Natural killer cell (primary cell): Measurements from ENCODE around the gene AUH. TPM values are rescaled to one million over a fixed set of nuclear protein-coding genes. Genes with fewer than 3 reads are reported as not detected.

Experiments
- ATAC-seq, 3 donors: fragments of 150-1000 bp in 2 of 3; fragments of 200-7000 bp in 1 of 3; cut with Tn5 transposase; 1 replicate in 1 of 3; 2 replicates in 2 of 3; pipeline ENCODE4 v1.10.0; 2021; ENCODE audit warnings: mild to moderate bottlenecking in 2 of 3, moderate library complexity in 2 of 3
- DNase-seq, 2 donors: peaks; one replicate each; pipeline versions ENCODE4 v3.0.0 to v3.0.0-alpha.2; 2013 to 2021; ENCODE audit warnings: mixed read lengths in 1 of 2
- H3K27ac ChIP-seq: one replicate; pipeline ENCODE4 v1.5.1; 2013; ENCODE audit warnings: mild to moderate bottlenecking, low read length
- H3K27me3 ChIP-seq: one replicate; pipeline ENCODE4 v1.6.1; 2013; ENCODE audit warnings: low read length; ENCODE audit not compliant: control insufficient read depth, insufficient read depth
- H3K36me3 ChIP-seq: one replicate; pipeline ENCODE4 v1.6.1; 2013; ENCODE audit warnings: low read length; ENCODE audit not compliant: control insufficient read depth, insufficient read depth
- H3K4me1 ChIP-seq: one replicate; pipeline ENCODE4 v1.6.1; 2013; ENCODE audit warnings: low read length; ENCODE audit not compliant: control insufficient read depth, insufficient read depth
- H3K4me3 ChIP-seq: one replicate; pipeline ENCODE4 v1.5.1; 2013; ENCODE audit warnings: low read length
- H3K9me3 ChIP-seq: one replicate; pipeline ENCODE4 v1.6.1; 2013; ENCODE audit warnings: low read length; ENCODE audit not compliant: control insufficient read depth, insufficient read depth
- H3K27ac Mint-ChIP-seq, 2 donors: one replicate each; pipeline ENCODE4 v1.8.0; 2022; ENCODE audit warnings: mild to moderate bottlenecking in 2 of 2, mixed read lengths in 2 of 2, moderate library complexity in 1 of 2
- H3K27me3 Mint-ChIP-seq, 2 donors: one replicate each; pipeline ENCODE4 v1.8.0; 2022; ENCODE audit warnings: low read depth in 2 of 2, mixed read lengths in 2 of 2
- H3K36me3 Mint-ChIP-seq: one replicate; pipeline ENCODE4 v1.8.0; 2022; ENCODE audit warnings: mixed read lengths
- H3K4me1 Mint-ChIP-seq, 2 donors: one replicate each; pipeline ENCODE4 v1.8.0; 2022; ENCODE audit warnings: mixed read lengths in 2 of 2
- H3K4me3 Mint-ChIP-seq: one replicate; pipeline ENCODE4 v1.8.0; 2022; ENCODE audit warnings: mild to moderate bottlenecking, moderate library complexity, mixed read lengths
- H3K9me3 Mint-ChIP-seq, 2 donors: one replicate each; pipeline ENCODE4 v1.8.0; 2022; ENCODE audit warnings: mixed read lengths in 2 of 2
- WGBS: methylation state at CpG from one replicate; pipeline ENCODE4 v1.1.7; 2013; ENCODE audit warnings: missing lambda C conversion rate; ENCODE audit not compliant: insufficient coverage; 5-methylcytosine and 5-hydroxymethylcytosine counted together
- intact Hi-C: fragments of 100-400 bp; cut with micrococcal nuclease; formaldehyde crosslinking; loops from one replicate; pipeline ENCODE4 v1.14.2; 2022
- total RNA-seq, 4 donors: library from RNA; stranded (reverse); fragments of 120-200 nt in 1 of 4; gene quantifications; one replicate each; pipeline versions ENCODE4 v1.2.3 to v1.2.4, GENCODE V29; 2013 to 2022
- TF ChIP-seq, protein P1 (sequence below): fragments of 200-600 bp; IDR thresholded peaks from one replicate; pipeline ENCODE4 v1.8.0; 2022; ENCODE audit warnings: antibody characterized with exemption

Gene AUH
- total RNA-seq, 3 donors from 2014 or later (not counting 1 experiment from before 2014, with no cell fraction given): 26.7 to 36.6 (median 34.9) TPM

DNA sequence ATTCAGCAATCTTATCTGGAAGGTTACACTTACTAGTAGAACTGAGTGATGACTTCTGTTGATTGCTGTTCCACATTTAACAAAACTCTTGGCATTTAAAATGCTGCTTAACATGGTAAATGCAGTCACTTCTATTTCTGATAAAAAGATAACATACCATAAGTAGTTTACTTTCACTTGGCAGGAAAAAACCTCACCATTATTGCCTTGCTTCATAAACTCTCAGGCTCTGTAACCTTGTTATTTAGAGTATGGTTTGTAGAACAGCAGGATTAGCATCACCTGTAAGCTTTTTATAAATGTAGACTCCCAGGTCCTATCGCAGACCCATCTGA lies 55.5 kb downstream of the AUH start:
- TF ChIP-seq, protein P1, sequence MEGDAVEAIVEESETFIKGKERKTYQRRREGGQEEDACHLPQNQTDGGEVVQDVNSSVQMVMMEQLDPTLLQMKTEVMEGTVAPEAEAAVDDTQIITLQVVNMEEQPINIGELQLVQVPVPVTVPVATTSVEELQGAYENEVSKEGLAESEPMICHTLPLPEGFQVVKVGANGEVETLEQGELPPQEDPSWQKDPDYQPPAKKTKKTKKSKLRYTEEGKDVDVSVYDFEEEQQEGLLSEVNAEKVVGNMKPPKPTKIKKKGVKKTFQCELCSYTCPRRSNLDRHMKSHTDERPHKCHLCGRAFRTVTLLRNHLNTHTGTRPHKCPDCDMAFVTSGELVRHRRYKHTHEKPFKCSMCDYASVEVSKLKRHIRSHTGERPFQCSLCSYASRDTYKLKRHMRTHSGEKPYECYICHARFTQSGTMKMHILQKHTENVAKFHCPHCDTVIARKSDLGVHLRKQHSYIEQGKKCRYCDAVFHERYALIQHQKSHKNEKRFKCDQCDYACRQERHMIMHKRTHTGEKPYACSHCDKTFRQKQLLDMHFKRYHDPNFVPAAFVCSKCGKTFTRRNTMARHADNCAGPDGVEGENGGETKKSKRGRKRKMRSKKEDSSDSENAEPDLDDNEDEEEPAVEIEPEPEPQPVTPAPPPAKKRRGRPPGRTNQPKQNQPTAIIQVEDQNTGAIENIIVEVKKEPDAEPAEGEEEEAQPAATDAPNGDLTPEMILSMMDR: no peak
- H3K36me3 ChIP-seq: peaks cover 3% of the 10 kb centered on the region
- no peak overlapping the region for H3K27ac ChIP-seq
- H3K4me1 Mint-ChIP-seq: peaks cover 26 to 30% of the 10 kb centered on the region in 2 donors
- no peaks in the 10 kb centered on the region for H3K9me3 ChIP-seq
- H3K27me3 Mint-ChIP-seq: no peaks in the 10 kb centered on the region
- no peak overlapping the region for H3K4me3 ChIP-seq
- 100% methylated on average over 1 of the region's 1 CpG for WGBS
- intact Hi-C loops: no loop called here
- H3K4me3 Mint-ChIP-seq: no peak overlapping the region
- DNase-seq: no peak
- no peaks in the 10 kb centered on the region for H3K4me1 ChIP-seq
- no peaks in the 10 kb centered on the region for H3K27me3 ChIP-seq
- H3K36me3 Mint-ChIP-seq: no peaks in the 10 kb centered on the region
- H3K27ac Mint-ChIP-seq: peak overlapping the region in 1 of 2 donors; percentile 13
- no peaks in the 10 kb centered on the region for H3K9me3 Mint-ChIP-seq
- no peak for ATAC-seq

DNA sequence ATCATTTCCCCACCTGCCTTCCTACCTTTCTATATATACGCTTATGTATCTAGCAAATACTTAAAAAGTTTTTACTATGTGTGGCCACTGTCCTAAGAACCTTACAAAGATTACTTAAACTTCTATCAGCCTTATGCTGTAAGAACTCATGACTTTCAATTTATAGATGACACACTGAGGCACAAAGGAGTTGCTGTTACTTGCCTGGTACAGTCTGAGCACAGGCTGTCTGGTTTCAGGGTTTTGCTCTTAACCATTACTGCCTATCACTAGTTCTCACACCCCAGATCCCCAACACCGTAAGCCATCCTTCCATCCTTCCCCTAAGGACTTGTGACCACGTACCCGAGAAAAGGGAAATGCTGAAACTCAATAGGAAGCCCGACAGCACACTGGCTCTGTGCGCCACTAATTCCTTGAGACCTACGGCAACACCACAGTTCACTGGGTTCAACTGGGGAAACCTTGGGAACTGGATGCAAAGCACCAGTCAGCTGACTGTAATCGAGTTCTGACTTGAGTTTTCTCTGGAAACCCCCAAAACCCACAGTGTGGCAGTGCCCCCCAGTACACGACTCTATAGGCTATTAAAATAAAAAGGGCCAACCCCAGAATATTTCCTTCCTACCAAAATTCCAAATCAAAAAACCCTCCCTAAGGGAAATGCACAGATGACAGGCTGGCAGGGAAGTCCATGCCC lies 56.0 kb downstream of the AUH start:
- H3K27ac Mint-ChIP-seq: peak overlapping the region in 1 of 2 donors; percentile 13
- peak in 1 of 3 donors; percentile 30 for ATAC-seq

DNA sequence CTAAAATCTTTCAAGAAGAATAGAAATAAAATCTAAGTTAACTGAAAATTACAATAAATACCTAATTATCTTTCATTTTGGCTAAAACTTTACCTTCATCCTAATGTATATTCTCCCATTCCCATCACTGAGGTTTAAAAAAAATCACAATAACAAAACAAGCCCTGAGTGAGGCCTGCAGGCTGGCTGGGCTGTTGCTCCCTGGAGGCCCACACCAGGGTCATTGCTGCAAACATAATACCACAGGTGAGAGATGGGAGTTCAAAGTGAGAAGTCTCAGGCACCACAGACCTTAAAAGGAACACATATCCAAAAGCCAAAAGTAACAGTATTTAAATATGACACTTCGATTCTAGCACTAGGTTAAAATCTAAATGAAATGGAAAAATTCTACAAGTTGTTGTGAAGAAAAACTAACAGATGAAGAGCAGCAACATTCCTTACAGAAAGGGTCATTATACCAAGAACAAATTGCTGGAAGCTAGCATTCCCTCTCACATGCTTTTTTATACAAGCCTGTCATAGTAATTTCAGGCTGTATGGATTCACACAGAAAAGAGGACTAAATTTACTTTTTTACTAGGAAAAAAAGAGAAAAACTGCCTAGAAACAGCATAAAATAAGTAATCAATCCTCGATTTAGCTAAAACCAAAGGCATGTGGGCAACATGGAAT lies 57.8 kb downstream of the AUH start:
- Histone ChIP-seq H3K27ac (no peak overlapping the region), H3K4me1 (no peaks in the 10 kb centered on the region), H3K9me3 (no peaks in the 10 kb centered on the region), H3K36me3 (no peaks in the 10 kb centered on the region), H3K4me3 (no peak overlapping the region), H3K27me3 (no peaks in the 10 kb centered on the region)
- 85% methylated on average over 1 of the region's 2 CpGs for WGBS
- intact Hi-C loops: no loop called here
- Mint-ChIP-seq H3K36me3 (no peaks in the 10 kb centered on the region), H3K9me3 (no peaks in the 10 kb centered on the region), H3K27ac (no peak overlapping the region), H3K27me3 (no peaks in the 10 kb centered on the region), H3K4me3 (no peak overlapping the region), H3K4me1 (peaks cover 37 to 38% of the 10 kb centered on the region in 2 donors)
- ATAC-seq: no peak
- TF ChIP-seq, protein P1: no peak
- DNase-seq: no peak

More for the DNA sequence above, 56.0 kb downstream of the AUH start:
- intact Hi-C loops: no loop called here
- Mint-ChIP-seq H3K27me3 (no peaks in the 10 kb centered on the region), H3K9me3 (no peaks in the 10 kb centered on the region), H3K4me1 (peaks cover 26 to 32% of the 10 kb centered on the region in 2 donors), H3K4me3 (no peak overlapping the region), H3K36me3 (no peaks in the 10 kb centered on the region)
- Histone ChIP-seq H3K9me3 (no peaks in the 10 kb centered on the region), H3K27ac (no peak overlapping the region), H3K4me1 (no peaks in the 10 kb centered on the region), H3K4me3 (no peak overlapping the region), H3K36me3 (peaks cover 3% of the 10 kb centered on the region), H3K27me3 (no peaks in the 10 kb centered on the region)
- no peak for DNase-seq
- TF ChIP-seq, protein P1: no peak
- 90% methylated on average over 9 of the region's 9 CpGs for WGBS
